Upper lobe of left lung (tissue), 6 donors: ENCODE data around the gene SAXO1. TPM values are rescaled to one million over a fixed set of nuclear protein-coding genes. Genes with fewer than 3 reads are reported as not detected.

Experiments used
- ATAC-seq, 2 donors: fragments of 200-7000 bp; cut with Tn5 transposase; one replicate each; pipeline ENCODE4 v1.9.1; 2022; ENCODE audit warnings: mild to moderate bottlenecking in 2 of 2, moderate library complexity in 2 of 2; ENCODE audit not compliant: low FRiP score in 2 of 2
- DNase-seq, 2 donors: peaks; one replicate each; pipeline ENCODE4 v3.0.0-alpha.2; 2019 to 2020
- H3K27ac ChIP-seq, 4 donors: fragments of 200-600 bp; sonication (generic); one replicate each; pipeline ENCODE4 v1.5.1; 2016 to 2019
- H3K27me3 ChIP-seq, 4 donors: fragments of 200-600 bp; sonication (generic); one replicate each; pipeline ENCODE4 v1.5.1; 2017 to 2019
- H3K36me3 ChIP-seq, 4 donors: fragments of 200-600 bp; sonication (generic); one replicate each; pipeline ENCODE4 v1.5.1; 2016 to 2019
- H3K4me1 ChIP-seq, 4 donors: fragments of 200-600 bp; sonication (generic); one replicate each; pipeline ENCODE4 v1.5.1; 2018 to 2019
- H3K4me3 ChIP-seq, 4 donors: fragments of 200-600 bp; sonication (generic); one replicate each; pipeline ENCODE4 v1.5.1; 2017 to 2019; ENCODE audit warnings: mild to moderate bottlenecking in 2 of 4, moderate library complexity in 1 of 4
- H3K9me3 ChIP-seq, 4 donors: fragments of 200-600 bp; sonication (generic); one replicate each; pipeline ENCODE4 v1.5.1; 2018 to 2019
- EP300 ChIP-seq, 4 donors: sonication (generic); formaldehyde crosslinking; IDR thresholded peaks; one replicate each; pipeline ENCODE4 v1.5.1; 2017; ENCODE audit warnings: antibody characterized with exemption in 4 of 4, control low read depth in 2 of 4
- POLR2A ChIP-seq, 4 donors: fragments of 450-650 bp; IDR thresholded peaks; one replicate each; pipeline ENCODE4 v1.5.1; 2016 to 2017; ENCODE audit warnings: antibody characterized with exemption in 4 of 4, mild to moderate bottlenecking in 2 of 4
- POLR2AphosphoS5 ChIP-seq, 2 donors: sonication (generic); formaldehyde crosslinking; IDR thresholded peaks; one replicate each; pipeline ENCODE4 v1.5.1; 2017; ENCODE audit warnings: antibody characterized with exemption in 2 of 2
- WGBS, 2 donors: methylation state at CpG; one replicate each; pipeline ENCODE4 v1.1.5; 2017 to 2018; 5-methylcytosine and 5-hydroxymethylcytosine counted together
- total RNA-seq, 6 donors: library from RNA; depleted of rRNA in 4 of 6; stranded (reverse); fragments of >200 nt in 4 of 6; gene quantifications; one replicate each; pipeline versions ENCODE4 v1.1.0 to v1.2.1, GENCODE V29; 2016 to 2021
- TF ChIP-seq, protein P1 (sequence below), 6 experiments: fragments of 450-650 bp in 4 of 6; fragments of 200-600 bp in 2 of 6; sonication (generic) in 2 of 6; IDR thresholded peaks; one replicate each; pipeline ENCODE4 v1.5.1; 2016 to 2019; ENCODE audit warnings: antibody characterized with exemption in 6 of 6
- donor health status: DM: no; HTN: no; CAD: no; lungs with moderate emphysema.
- donor health status: DM: no; HTN: yes; CAD: no; lungs with severe emphysema.

SAXO1 gene
- total RNA-seq, 6 donors from 2014 or later: under 0.01 to 0.22 (median 0.05) TPM; not detected in 2

DNA sequence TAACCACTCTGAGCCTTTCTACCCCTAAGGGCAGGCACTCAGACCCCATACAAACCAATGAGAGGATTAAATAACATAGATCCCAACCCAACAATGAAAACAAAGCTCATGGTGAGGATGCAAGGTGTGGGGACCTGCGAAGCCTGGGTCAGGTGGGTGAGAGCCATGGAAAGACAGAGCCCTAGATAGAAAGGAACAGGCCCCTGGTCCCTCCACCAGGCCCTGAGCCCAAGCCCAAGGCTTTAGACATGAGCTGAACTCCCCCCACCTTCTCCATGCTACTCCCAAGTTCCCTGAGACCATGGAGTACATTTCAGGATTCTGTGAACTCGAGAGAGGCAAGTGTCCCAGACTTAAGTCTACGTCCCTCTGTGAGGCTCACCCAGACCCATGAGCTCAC, 106.5 kb downstream of the SAXO1 start:
- Histone ChIP-seq H3K9me3 (no peaks in the 10 kb centered on the region), H3K4me3 (no peak overlapping the region), H3K27me3 (no peaks in the 10 kb centered on the region), H3K27ac (no peak overlapping the region), H3K4me1 (no peaks in the 10 kb centered on the region), H3K36me3 (no peaks in the 10 kb centered on the region)
- ATAC-seq: no peak
- TF ChIP-seq, protein P1, sequence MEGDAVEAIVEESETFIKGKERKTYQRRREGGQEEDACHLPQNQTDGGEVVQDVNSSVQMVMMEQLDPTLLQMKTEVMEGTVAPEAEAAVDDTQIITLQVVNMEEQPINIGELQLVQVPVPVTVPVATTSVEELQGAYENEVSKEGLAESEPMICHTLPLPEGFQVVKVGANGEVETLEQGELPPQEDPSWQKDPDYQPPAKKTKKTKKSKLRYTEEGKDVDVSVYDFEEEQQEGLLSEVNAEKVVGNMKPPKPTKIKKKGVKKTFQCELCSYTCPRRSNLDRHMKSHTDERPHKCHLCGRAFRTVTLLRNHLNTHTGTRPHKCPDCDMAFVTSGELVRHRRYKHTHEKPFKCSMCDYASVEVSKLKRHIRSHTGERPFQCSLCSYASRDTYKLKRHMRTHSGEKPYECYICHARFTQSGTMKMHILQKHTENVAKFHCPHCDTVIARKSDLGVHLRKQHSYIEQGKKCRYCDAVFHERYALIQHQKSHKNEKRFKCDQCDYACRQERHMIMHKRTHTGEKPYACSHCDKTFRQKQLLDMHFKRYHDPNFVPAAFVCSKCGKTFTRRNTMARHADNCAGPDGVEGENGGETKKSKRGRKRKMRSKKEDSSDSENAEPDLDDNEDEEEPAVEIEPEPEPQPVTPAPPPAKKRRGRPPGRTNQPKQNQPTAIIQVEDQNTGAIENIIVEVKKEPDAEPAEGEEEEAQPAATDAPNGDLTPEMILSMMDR (IDR thresholded peaks at IDR 0.05): no peak
- no peak for TF ChIP-seq POLR2AphosphoS5 (IDR thresholded peaks at IDR 0.05)
- no peak for TF ChIP-seq EP300 (IDR thresholded peaks at IDR 0.05)
- TF ChIP-seq POLR2A (IDR thresholded peaks at IDR 0.05): no peak
- DNase-seq: no peak
- 84 to 89% methylated on average over 3 of the region's 3 CpGs for WGBS, 2 donors

DNA sequence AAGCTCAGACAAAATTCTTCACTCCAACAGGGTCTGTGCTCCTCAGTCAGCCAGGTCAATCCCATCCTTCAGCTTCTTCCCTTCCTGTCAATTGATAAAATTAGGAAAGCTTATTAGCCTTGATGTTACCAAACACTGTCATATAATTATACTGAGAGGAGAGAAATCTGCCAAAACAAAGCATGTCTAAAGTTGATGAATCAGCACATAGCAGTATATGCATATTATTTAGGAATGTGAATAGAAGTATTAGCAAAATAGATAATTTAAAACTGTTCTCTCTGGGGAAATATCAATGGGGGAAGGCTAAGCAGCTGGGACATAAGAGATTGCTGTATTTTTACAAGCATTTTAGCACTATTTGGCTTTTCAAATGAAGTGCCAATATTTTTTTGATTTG, 107.1 kb downstream of the SAXO1 start:
- H3K4me3 ChIP-seq: no peak overlapping the region
- H3K27ac ChIP-seq: no peak overlapping the region

DNA sequence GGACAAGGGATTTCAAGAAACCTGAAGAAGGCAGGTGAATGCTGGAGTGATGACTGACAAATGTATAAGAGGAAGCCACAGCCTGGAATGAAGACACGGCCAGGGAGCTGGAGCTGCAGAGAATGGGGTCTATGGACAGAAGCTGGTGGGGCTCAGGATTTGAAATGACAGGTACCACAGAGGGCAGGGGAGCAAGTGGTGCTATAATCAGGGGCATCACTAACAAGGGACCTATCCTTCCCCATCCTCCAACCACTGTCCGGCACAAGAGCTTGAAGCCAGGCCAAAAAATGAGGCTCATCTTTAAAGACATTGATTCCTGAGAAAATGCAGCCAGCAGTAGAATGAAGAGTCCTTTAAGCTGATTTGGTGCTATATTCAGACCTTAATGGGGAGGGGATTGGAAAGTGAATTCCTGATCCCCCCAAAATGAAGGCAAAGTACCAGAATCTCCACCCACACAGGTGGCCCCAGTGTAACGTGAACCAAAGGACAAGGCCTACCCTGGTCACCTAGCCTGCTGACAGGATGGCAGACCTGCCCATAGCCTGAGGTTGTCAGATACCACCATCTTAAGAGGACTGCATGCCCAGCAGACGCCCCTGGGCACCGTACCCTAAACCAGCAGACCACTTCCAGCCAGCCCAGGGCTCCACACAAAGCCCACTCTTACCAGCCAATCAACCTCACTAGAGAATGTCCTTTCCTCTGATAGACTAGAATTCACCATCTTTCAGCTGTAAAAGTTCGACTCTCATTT, 109.2 kb downstream of the SAXO1 start:
- Histone ChIP-seq H3K4me1 (no peaks in the 10 kb centered on the region), H3K27me3 (no peaks in the 10 kb centered on the region), H3K36me3 (no peaks in the 10 kb centered on the region), H3K27ac (no peak overlapping the region), H3K4me3 (no peak overlapping the region), H3K9me3 (no peaks in the 10 kb centered on the region)
- 94 to 96% methylated on average over 5 to 6 of the region's 6 CpGs for WGBS, 2 donors
- DNase-seq: no peak
- TF ChIP-seq POLR2A (IDR thresholded peaks at IDR 0.05) (no peak), EP300 (IDR thresholded peaks at IDR 0.05) (no peak), POLR2AphosphoS5 (IDR thresholded peaks at IDR 0.05) (no peak)
- TF ChIP-seq, protein P1 (IDR thresholded peaks at IDR 0.05): no peak
- ATAC-seq: no peak

More for the DNA sequence above, 107.1 kb downstream of the SAXO1 start:
- ATAC-seq (no peak), DNase-seq (no peak)
- no peaks in the 10 kb centered on the region for H3K4me1 ChIP-seq
- no peaks in the 10 kb centered on the region for H3K27me3 ChIP-seq
- TF ChIP-seq POLR2A (IDR thresholded peaks at IDR 0.05): no peak
- TF ChIP-seq, protein P1 (IDR thresholded peaks at IDR 0.05): no peak
- TF ChIP-seq EP300 (IDR thresholded peaks at IDR 0.05): no peak
- no peak for TF ChIP-seq POLR2AphosphoS5 (IDR thresholded peaks at IDR 0.05)
- no peaks in the 10 kb centered on the region for H3K36me3 ChIP-seq
- no peaks in the 10 kb centered on the region for H3K9me3 ChIP-seq

DNA sequence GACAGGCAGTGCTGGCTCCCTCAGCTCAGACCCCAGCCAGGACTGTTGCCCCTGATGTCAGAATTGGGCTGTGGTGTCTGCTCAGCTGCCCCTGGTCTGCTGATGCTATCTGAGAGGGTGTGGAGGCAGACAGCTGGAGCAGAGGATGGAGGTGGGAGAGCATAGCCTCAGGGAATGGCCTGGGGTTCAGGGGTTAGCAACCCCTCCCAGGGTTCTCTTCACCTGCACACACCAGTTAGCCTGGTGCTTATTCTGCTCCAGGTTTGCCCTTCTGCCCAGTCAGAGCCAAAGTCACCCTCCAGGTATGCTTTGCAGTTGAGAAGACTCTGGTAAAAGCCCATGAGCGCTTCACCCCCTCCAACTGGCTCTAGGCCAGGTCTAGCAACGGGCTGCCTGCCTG, 109.8 kb downstream of the SAXO1 start:
- Histone ChIP-seq H3K4me1 (no peaks in the 10 kb centered on the region), H3K36me3 (no peaks in the 10 kb centered on the region), H3K27me3 (no peaks in the 10 kb centered on the region), H3K4me3 (no peak overlapping the region), H3K9me3 (no peaks in the 10 kb centered on the region), H3K27ac (no peak overlapping the region)
- WGBS, 2 donors: 49 to 62% methylated on average over 2 of the region's 2 CpGs
- TF ChIP-seq POLR2AphosphoS5 (IDR thresholded peaks at IDR 0.05): no peak
- TF ChIP-seq, protein P1 (IDR thresholded peaks at IDR 0.05): no peak
- no peak for TF ChIP-seq EP300 (IDR thresholded peaks at IDR 0.05)
- TF ChIP-seq POLR2A (IDR thresholded peaks at IDR 0.05): no peak
- ATAC-seq (no peak), DNase-seq (no peak)
